IPS DF 6.9 (cell line): ENCODE results near the gene HERC4.

ENCODE experiments used
- DNase-seq: peaks from one replicate; pipeline ENCODE4 v3.0.0-alpha.2; 2013; ENCODE audit warnings: low read depth, low spot score
- H3K27ac ChIP-seq: one replicate; pipeline ENCODE4 v1.5.1; 2013; ENCODE audit warnings: low read length, control low read depth
- H3K27me3 ChIP-seq: 2 replicates; pipeline ENCODE4 v1.6.1; 2013; ENCODE audit warnings: mild to moderate bottlenecking, low read length; ENCODE audit not compliant: control insufficient read depth, insufficient read depth
- H3K36me3 ChIP-seq: 2 replicates; pipeline ENCODE4 v1.6.1; 2013; ENCODE audit warnings: low read length; ENCODE audit not compliant: control insufficient read depth, insufficient read depth
- H3K4me1 ChIP-seq: 2 replicates; pipeline ENCODE4 v1.6.1; 2013; ENCODE audit warnings: low read length; ENCODE audit not compliant: control insufficient read depth, insufficient read depth
- H3K4me3 ChIP-seq: 2 replicates; pipeline ENCODE4 v1.5.1; 2013; ENCODE audit warnings: mild to moderate bottlenecking, low read length
- H3K9me3 ChIP-seq: 2 replicates; pipeline ENCODE4 v1.6.1; 2013; ENCODE audit warnings: low read length, inconsistent platforms; ENCODE audit not compliant: control insufficient read depth, insufficient read depth
- WGBS: extraction: QIAGEN DNeasy Blood & Tissue Kit; methylation state at CpG from one replicate; pipeline ENCODE4 v1.1.7; 2013; ENCODE audit warnings: mixed read lengths, missing lambda C conversion rate; ENCODE audit not compliant: insufficient read length, insufficient coverage; 5-methylcytosine and 5-hydroxymethylcytosine counted together

HERC4 gene

DNA sequence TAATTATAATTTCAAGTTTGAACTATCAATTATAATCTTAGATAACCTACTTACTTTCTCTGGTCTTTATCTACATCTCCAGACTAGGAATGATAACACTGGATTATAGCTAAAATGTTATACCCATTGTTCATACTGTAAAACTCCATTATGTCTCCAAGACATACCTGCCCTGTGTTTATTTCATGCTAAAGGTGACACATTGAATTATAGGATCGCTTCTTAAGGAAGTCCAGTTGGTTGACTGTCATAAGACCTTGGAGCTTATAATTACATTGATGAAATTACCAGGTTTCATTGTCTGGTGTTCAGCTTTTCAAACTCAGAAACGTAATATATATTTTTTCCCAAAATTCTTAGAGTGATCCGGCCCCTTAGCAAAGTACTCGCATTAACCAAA lies 15.5 kb upstream of the HERC4 start:
- Histone ChIP-seq H3K4me3 (no peak overlapping the region), H3K4me1 (no peaks in the 10 kb centered on the region), H3K27me3 (no peaks in the 10 kb centered on the region), H3K27ac (no peak overlapping the region), H3K36me3 (no peaks in the 10 kb centered on the region), H3K9me3 (no peaks in the 10 kb centered on the region)
- no CpG with 5 or more reads among the region's 4 CpGs for WGBS
- DNase-seq, result no peak

DNA sequence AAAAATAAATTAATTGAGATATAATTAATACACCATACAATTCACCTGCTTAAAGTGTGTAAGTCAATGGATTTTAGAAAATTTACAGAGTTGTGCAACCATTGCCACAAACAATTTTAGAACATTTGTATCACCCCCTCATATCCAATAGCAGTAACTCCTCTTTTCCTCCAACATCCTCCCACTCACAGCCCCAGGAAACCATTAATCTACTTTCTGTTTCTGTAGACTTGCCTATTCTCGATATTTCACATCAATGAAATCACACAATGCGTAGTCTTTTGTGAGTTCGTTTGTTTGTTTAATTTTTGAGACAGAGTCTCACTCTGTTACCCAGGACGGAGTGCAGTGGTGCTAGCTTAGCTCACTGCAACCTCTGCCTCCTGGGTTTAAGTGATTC lies 13.7 kb upstream of the HERC4 start:
- Histone ChIP-seq H3K9me3 (no peaks in the 10 kb centered on the region), H3K4me1 (no peaks in the 10 kb centered on the region), H3K27ac (no peak overlapping the region), H3K4me3 (no peak overlapping the region), H3K27me3 (no peaks in the 10 kb centered on the region), H3K36me3 (no peaks in the 10 kb centered on the region)
- DNase-seq, result no peak
- WGBS, result no CpG with 5 or more reads among the region's 4 CpGs

DNA sequence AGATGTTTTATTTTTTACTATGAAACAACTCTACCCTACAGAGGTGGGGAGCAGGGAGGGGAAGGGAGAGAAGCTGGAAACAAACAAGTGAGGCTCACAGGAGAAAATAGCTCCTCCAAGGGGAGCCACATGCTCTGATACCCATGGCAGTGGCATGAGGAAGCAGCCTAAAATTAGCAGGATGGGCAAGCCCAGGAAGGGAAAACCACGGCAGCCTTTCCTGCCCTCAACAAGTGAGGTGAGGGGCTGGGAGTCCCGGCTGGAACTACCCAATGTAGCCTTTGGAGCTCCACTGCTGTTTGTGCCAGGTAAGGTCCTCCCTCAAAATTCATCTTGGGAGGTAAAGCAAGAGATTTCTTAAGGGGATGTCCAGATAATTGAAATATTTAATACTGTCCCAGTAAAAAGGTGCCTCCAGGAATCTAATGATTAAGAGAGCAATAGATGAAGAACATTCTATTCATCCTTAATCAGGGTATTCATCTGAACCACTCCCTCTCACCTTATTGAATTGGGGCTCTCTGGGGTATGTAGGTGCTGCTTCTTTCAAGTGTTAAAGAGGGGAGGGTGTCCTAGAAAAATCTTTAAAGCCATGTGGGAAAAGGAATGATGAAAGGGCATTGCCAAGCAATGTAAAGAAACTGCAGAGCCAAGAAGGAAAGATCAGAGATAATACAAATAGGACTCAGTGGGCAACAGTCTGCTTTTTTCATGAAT lies 12.8 kb upstream of the HERC4 start:
- no peaks in the 10 kb centered on the region for H3K27me3 ChIP-seq
- H3K4me3 ChIP-seq, result no peak overlapping the region
- no peak overlapping the region for H3K27ac ChIP-seq
- no peaks in the 10 kb centered on the region for H3K36me3 ChIP-seq
- H3K4me1 ChIP-seq, result no peaks in the 10 kb centered on the region
- DNase-seq, result no peak
- no CpG with 5 or more reads among the region's 2 CpGs for WGBS
- no peaks in the 10 kb centered on the region for H3K9me3 ChIP-seq

DNA sequence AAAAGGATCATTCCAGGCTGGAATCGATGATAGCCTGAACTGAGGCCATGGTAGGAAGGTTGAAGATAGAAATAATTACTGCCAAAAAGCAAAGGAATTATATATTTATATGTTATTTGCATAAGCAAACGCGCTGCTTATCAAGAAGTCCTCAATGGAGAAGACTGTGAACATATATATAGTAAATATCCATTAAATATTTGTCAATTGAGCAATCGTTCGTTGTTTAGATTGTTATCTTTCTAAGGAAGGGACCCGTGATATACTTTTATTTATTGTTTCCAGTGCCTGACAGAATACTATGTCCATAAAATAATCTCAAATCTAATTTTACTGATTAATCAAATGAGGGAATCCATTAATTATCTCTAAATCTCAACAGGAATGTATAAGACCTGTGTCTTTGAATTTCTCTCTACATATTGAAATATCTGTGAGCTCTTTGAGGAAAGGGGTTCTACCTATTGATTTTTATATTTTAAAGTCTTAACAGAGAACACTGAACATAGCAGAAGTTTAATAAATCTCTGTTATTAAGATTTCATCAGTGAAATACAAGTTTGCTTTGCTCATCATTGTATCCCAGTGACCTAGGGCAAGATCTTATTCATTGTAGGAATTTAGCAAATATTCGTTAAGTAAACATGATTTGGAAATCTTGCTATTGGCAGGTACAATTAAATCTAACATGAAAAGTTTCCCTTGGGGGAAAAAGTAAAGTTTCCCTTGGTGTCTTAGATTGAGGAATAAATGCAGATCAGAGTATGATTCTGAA lies 12.0 kb upstream of the HERC4 start:
- DNase-seq, result no peak
- Histone ChIP-seq H3K4me1 (no peaks in the 10 kb centered on the region), H3K27me3 (no peaks in the 10 kb centered on the region), H3K36me3 (no peaks in the 10 kb centered on the region), H3K27ac (no peak overlapping the region), H3K4me3 (no peak overlapping the region), H3K9me3 (no peaks in the 10 kb centered on the region)
- no CpG with 5 or more reads among the region's 7 CpGs for WGBS

DNA sequence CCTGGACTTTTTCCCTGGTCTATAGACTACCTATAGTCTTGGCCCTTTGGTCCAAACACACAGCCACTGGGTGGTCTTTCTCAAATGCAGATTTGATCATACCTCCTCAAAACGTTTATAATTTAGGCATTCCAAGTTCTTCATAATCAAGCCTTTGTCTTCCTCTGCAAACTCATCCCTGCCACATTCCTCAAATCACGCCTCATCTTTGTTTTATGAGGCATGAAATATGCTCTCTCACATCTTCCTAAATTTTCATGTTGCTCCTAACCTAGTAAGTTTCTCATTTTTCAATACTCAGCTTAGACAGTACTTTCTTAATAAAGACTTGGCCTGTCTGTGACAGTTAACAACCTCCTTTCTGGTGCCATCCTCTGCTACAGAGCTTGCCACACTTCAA lies 10.9 kb upstream of the HERC4 start:
- no peaks in the 10 kb centered on the region for H3K9me3 ChIP-seq
- no peaks in the 10 kb centered on the region; the same call in 1 of the 2 replicates for H3K4me1 ChIP-seq
- WGBS, result no CpG with 5 or more reads among the region's 2 CpGs
- no peak overlapping the region for H3K27ac ChIP-seq
- H3K27me3 ChIP-seq, result no peaks in the 10 kb centered on the region
- no peak for DNase-seq
- no peaks in the 10 kb centered on the region for H3K36me3 ChIP-seq
- H3K4me3 ChIP-seq, result no peak overlapping the region

DNA sequence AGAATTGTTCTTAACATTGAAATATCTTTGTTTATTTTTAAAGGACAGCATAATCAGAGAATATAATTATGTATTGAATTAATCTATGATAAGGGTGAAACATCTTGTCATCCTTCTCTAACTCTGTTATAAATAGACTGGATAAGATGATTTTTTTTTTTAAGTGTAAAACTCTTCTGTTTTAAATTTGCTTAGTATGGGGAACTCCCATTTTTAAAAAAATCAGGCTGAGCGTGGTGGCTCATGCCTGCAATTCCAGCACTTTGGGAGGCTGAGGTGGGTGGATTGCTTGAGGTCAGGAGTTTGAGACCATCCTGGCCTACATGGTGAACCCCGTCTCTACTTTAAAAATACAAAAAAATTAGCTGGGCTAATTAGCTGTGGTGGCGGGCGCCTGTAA lies 9.4 kb upstream of the HERC4 start:
- no CpG with 5 or more reads among the region's 4 CpGs for WGBS
- no peaks in the 10 kb centered on the region; the same call in 1 of the 2 replicates for H3K4me1 ChIP-seq

DNA sequence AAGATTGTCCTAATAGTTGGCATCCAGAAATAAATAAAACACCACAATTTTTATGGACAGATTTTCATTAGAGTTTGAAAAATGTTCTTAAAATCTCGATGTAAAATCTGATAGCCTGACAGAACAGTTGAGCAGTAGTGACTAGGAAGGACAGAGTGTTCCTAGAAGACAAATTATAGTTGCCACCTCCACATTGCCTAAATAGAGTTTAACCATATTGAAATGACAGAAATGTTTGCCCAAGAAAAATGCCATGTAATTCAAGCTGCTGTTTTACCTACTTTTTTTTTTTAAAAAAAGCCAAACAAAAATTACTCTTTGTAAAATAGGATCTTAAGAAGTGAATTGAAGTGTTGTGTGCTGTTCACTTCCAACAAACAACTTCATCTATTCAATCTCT lies 8.9 kb upstream of the HERC4 start:
- H3K27ac ChIP-seq, result no peak overlapping the region
- H3K4me1 ChIP-seq, result no peaks in the 10 kb centered on the region; the same call in 1 of the 2 replicates
- WGBS, result no CpG with 5 or more reads among the region's 1 CpG

More for the DNA sequence above, 9.4 kb upstream of the HERC4 start:
- no peak overlapping the region for H3K4me3 ChIP-seq
- no peak for DNase-seq
- no peaks in the 10 kb centered on the region for H3K9me3 ChIP-seq
- no peaks in the 10 kb centered on the region for H3K27me3 ChIP-seq
- no peak overlapping the region for H3K27ac ChIP-seq
- H3K36me3 ChIP-seq, result no peaks in the 10 kb centered on the region

DNA sequence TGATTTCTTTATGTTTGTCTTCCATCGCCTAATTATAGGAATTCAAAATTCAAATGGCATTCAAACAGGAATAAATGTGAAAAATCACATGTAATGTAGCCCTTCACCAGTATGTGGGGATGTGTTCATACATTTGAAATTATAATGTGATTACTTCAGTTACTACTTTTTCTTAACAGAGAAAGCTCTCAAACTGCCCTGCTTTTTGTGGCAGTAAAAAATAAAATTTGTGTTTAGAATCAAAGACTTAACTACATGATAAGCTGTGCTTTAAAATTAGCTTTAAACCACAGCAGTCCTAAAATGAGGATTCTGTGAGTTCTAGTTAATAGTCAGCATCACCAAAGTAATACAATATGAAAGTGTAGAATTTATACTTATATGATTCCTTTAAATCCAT lies 7.8 kb upstream of the HERC4 start:
- H3K27ac ChIP-seq, result no peak overlapping the region
- H3K27me3 ChIP-seq, result no peaks in the 10 kb centered on the region
- H3K9me3 ChIP-seq, result no peaks in the 10 kb centered on the region
- WGBS, result no CpG with 5 or more reads among the region's 1 CpG
- no peaks in the 10 kb centered on the region; the same call in 1 of the 2 replicates for H3K4me1 ChIP-seq
- no peak for DNase-seq
- H3K36me3 ChIP-seq, result no peaks in the 10 kb centered on the region
- H3K4me3 ChIP-seq, result no peak overlapping the region

More for the DNA sequence above, 8.9 kb upstream of the HERC4 start:
- Histone ChIP-seq H3K9me3 (no peaks in the 10 kb centered on the region), H3K4me3 (no peak overlapping the region), H3K27me3 (no peaks in the 10 kb centered on the region), H3K36me3 (no peaks in the 10 kb centered on the region)
- DNase-seq, result no peak

DNA sequence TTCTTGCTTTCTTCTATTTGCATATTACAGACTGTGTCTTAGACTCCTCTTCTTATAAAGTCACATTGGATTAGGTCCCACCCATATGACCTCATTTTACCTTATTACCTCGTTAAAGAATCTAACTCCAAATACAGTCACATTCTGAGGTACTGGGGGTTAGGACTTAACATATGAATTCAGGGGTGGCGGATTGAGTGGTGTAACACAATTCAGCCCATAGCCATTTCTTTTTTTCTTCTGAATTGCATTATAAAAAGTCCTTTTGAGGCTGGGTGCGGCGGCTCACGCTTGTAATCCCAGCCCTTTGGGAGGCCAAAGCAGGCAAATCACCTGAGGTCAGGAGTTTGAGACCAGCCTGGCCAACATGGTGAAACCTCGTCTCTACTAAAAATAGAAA lies 6.8 kb upstream of the HERC4 start:
- no peak overlapping the region for H3K4me3 ChIP-seq
- no peaks in the 10 kb centered on the region for H3K27me3 ChIP-seq
- H3K9me3 ChIP-seq, result no peaks in the 10 kb centered on the region
- WGBS, result no CpG with 5 or more reads among the region's 6 CpGs
- H3K4me1 ChIP-seq, result no peaks in the 10 kb centered on the region; the same call in 1 of the 2 replicates
- H3K27ac ChIP-seq, result no peak overlapping the region
- no peaks in the 10 kb centered on the region for H3K36me3 ChIP-seq
- no peak for DNase-seq

DNA sequence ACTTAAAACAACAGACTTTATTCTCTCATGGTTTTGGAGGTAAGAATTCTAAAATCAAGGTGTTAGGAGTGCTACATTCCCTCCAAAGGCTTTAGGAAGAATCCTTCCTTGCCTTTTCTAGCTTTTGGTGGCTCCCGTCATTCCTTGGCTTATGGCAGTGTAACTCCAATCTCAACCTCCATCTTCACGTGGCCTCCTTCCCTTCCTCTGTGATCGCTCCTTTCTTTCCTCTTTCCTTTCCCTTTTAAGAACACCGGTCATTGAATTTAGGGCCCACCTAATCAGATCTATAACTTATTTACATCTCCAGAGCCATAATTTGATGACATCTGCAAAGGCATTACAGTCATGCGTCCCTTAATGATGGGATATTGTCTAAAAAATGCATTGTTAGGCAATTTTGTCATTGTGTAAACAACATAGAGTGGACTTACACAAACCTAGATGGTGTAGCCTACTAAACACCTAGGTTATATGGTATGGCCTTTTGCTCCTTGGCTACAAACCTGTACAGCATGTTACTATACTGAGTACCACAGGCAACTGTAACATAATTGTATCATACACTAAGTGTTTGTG lies 5.9 kb upstream of the HERC4 start:
- no peaks in the 10 kb centered on the region for H3K36me3 ChIP-seq
- no peak overlapping the region for H3K4me3 ChIP-seq
- WGBS, result no CpG with 5 or more reads among the region's 5 CpGs
- H3K27ac ChIP-seq, result no peak overlapping the region
- H3K27me3 ChIP-seq, result no peaks in the 10 kb centered on the region
- H3K9me3 ChIP-seq, result no peaks in the 10 kb centered on the region
- DNase-seq, result no peak
- H3K4me1 ChIP-seq, result no peaks in the 10 kb centered on the region; the same call in 1 of the 2 replicates
